Measurements from ENCODE around the gene GPR62. TPM values are rescaled to one million over a fixed set of nuclear protein-coding genes. Genes with fewer than 3 reads are reported as not detected.

The GPR62 gene
- total and polyA plus RNA-seq, 9 of the 15 experiments (the other 6 are each of a cell fraction or from before 2014, with no cell fraction given) = not detected

- peak in 1 of 2 experiments; percentile 45 for TF ChIP-seq E2F6 (IDR thresholded peaks at IDR 0.05; ENCODE audit: borderline replicate concordance in 1 of 2, extremely low read depth in 1 of 2, insufficient read depth in 1 of 2, insufficient read length in 1 of 2, low read depth in 1 of 2, low read length in 1 of 2, poor library complexity in 1 of 2, severe bottlenecking in 1 of 2)
- TF ChIP-seq SETDB1 (IDR thresholded peaks at IDR 0.05; ENCODE audit: low read length) = no peak
- TF ChIP-seq MAFF (IDR thresholded peaks at IDR 0.05; ENCODE audit: low read length) = no peak
- TF ChIP-seq HDAC6 (IDR thresholded peaks at IDR 0.05; ENCODE audit: low read depth, low read length) = no peak
- TF ChIP-seq TBL1XR1 (IDR thresholded peaks at IDR 0.05; ENCODE audit: low read length in 2 of 2) = no peak
- peak; percentile 64 for TF ChIP-seq CXXC5 (CRISPR knock-in tag; IDR thresholded peaks at IDR 0.05)
- peak; percentile 49 for TF ChIP-seq KDM5B (IDR thresholded peaks at IDR 0.05; ENCODE audit: insufficient replicate concordance, low read depth, low read length)
- TF ChIP-seq TCF7 (IDR thresholded peaks at IDR 0.05; ENCODE audit: borderline replicate concordance) = no peak
- TF ChIP-seq, protein P1, sequence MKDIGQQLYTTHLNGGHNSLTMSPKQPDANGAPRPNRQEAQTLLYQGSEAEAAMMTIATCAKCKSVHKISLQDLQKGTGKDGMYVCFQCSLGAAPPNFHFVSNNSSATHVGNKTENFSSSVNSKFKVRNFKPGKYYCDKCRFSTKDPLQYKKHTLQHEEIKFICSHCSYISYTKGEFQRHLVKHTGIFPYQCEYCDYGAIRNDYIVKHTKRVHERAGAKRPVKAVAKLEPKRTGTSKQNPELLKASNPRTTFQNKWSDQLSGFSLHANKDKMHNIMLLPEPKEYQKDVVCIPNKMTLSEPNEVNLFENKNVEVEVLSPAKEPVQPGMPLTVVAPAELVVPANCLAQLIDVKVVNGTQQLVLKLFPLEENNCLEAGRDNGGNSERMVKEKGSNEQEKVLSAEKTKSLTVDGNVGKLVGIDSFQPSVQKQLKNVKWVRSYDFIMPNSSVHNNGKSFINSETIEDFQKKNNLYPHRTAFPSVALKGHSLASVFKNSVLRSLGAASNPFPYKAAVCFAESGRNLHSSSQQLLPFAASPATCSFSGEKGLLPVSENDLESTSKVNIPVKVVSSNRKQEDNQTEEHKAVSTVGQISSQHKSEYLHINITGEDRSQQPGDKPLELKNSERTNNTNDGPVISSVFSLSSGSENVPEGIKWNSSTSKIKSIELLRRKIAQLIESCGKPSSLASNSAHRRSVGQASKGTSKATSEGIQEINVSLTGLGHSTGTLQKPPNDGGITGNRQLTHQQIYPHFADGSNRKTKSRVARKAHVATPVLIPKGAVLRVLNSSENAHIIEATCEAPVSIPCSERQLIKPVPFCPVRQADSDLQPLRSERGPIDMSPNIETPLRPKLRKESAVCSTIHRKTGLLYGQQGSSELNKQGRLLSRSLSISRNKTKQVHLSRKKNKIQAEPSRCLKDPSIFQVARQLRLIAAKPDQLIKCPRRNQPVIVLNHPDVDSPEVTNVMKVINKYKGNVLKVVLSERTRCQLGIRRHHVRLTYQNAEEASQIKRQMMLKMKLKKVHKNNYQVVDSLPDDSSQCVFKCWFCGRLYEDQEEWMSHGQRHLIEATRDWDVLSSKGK (CRISPR knock-in tag; IDR thresholded peaks at IDR 0.05) = no peak
- peak; percentile 19; the same call in 1 of the 2 replicates for TF ChIP-seq EHMT2 (IDR thresholded peaks at IDR 0.05)
- TF ChIP-seq E2F3 (CRISPR knock-in tag; IDR thresholded peaks at IDR 0.05) = no peak
These were observed 20.0 kb downstream of the GPR62 start, which contains the start of gene ABHD14A (continued) for GRCh38 chr3:51974963-51975851.

All from K562 (cell line).